Measurements from ENCODE around the gene ZNF408.

GRCh38 chr11:46658259-46658658 is 42.6 kb upstream of the ZNF408 start:
- no peak for TF ChIP-seq POLR2A (IDR thresholded peaks at IDR 0.05)
- TF ChIP-seq, protein P1, sequence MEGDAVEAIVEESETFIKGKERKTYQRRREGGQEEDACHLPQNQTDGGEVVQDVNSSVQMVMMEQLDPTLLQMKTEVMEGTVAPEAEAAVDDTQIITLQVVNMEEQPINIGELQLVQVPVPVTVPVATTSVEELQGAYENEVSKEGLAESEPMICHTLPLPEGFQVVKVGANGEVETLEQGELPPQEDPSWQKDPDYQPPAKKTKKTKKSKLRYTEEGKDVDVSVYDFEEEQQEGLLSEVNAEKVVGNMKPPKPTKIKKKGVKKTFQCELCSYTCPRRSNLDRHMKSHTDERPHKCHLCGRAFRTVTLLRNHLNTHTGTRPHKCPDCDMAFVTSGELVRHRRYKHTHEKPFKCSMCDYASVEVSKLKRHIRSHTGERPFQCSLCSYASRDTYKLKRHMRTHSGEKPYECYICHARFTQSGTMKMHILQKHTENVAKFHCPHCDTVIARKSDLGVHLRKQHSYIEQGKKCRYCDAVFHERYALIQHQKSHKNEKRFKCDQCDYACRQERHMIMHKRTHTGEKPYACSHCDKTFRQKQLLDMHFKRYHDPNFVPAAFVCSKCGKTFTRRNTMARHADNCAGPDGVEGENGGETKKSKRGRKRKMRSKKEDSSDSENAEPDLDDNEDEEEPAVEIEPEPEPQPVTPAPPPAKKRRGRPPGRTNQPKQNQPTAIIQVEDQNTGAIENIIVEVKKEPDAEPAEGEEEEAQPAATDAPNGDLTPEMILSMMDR (IDR thresholded peaks at IDR 0.05) = no peak
